H9 (cell line): Measurements from ENCODE around the gene LDLRAD4. TPM values are rescaled to one million over a fixed set of nuclear protein-coding genes. Genes with fewer than 3 reads are reported as not detected.

Experiments
- DNase-seq: peaks from one replicate; pipeline ENCODE4 v3.0.0-alpha.2; 2017
- H2AFZ ChIP-seq: one replicate; pipeline ENCODE4 v1.6.1; 2013; ENCODE audit warnings: mild to moderate bottlenecking, low read length, control low read depth, moderate library complexity
- H2AK5ac ChIP-seq: 2 replicates; pipeline ENCODE4 v1.6.1; 2013; ENCODE audit warnings: low read length, control low read depth, mixed read lengths; ENCODE audit not compliant: insufficient read length
- H2BK120ac ChIP-seq: one replicate; pipeline ENCODE4 v1.6.1; 2013; ENCODE audit warnings: low read depth, mild to moderate bottlenecking, low read length, control low read depth, inconsistent platforms; ENCODE audit not compliant: poor library complexity, severe bottlenecking
- H2BK12ac ChIP-seq: 2 replicates; pipeline ENCODE4 v1.6.1; 2013; ENCODE audit warnings: low read length, control low read depth, mixed read lengths, low read depth; ENCODE audit not compliant: insufficient read length
- H2BK15ac ChIP-seq: 2 replicates; pipeline ENCODE4 v1.6.1; 2013; ENCODE audit warnings: low read depth, low read length, control low read depth
- H2BK20ac ChIP-seq: one replicate; pipeline ENCODE4 v1.6.1; 2013; ENCODE audit warnings: low read depth, mild to moderate bottlenecking, low read length, control low read depth, inconsistent platforms; ENCODE audit not compliant: poor library complexity, severe bottlenecking
- H2BK5ac ChIP-seq: 2 replicates; pipeline ENCODE4 v1.6.1; 2013; ENCODE audit warnings: low read length, control low read depth, mixed read lengths; ENCODE audit not compliant: insufficient read length
- H3K14ac ChIP-seq: 2 replicates; pipeline ENCODE4 v1.6.1; 2013; ENCODE audit warnings: low read length, control low read depth; ENCODE audit not compliant: insufficient read depth
- H3K18ac ChIP-seq: 2 replicates; pipeline ENCODE4 v1.6.1; 2013; ENCODE audit warnings: low read depth, mild to moderate bottlenecking, mixed read lengths, low read length, control low read depth; ENCODE audit not compliant: insufficient read length
- H3K23ac ChIP-seq: 2 replicates; pipeline ENCODE4 v1.6.1; 2013; ENCODE audit warnings: low read length, control low read depth, mixed read lengths, low read depth; ENCODE audit not compliant: insufficient read length
- H3K23me2 ChIP-seq: 2 replicates; pipeline ENCODE4 v1.6.1; 2013; ENCODE audit warnings: low read depth, mild to moderate bottlenecking, mixed read lengths, low read length, control low read depth; ENCODE audit not compliant: insufficient read length, poor library complexity, severe bottlenecking
- H3K27ac ChIP-seq: 2 replicates; pipeline ENCODE4 v1.5.1; 2013; ENCODE audit warnings: low read length, control low read depth, mixed read lengths, low read depth; ENCODE audit not compliant: insufficient read length
- H3K27me3 ChIP-seq: 2 replicates; pipeline ENCODE4 v1.6.1; 2013; ENCODE audit warnings: low read length, control low read depth, inconsistent platforms; ENCODE audit not compliant: insufficient read depth
- H3K4ac ChIP-seq: 2 replicates; pipeline ENCODE4 v1.6.1; 2013; ENCODE audit warnings: low read depth, mild to moderate bottlenecking, control low read depth, inconsistent platforms, low read length, moderate library complexity
- H3K4me1 ChIP-seq: 2 replicates; pipeline ENCODE4 v1.6.1; 2013; ENCODE audit warnings: low read length, control low read depth, inconsistent platforms; ENCODE audit not compliant: insufficient read depth
- H3K4me2 ChIP-seq: 2 replicates; pipeline ENCODE4 v1.6.1; 2013; ENCODE audit warnings: low read length, control low read depth, mixed read lengths; ENCODE audit not compliant: insufficient read length, insufficient read depth
- H3K56ac ChIP-seq: 2 replicates; pipeline ENCODE4 v1.6.1; 2013; ENCODE audit warnings: low read depth, mild to moderate bottlenecking, mixed read lengths, low read length, control low read depth; ENCODE audit not compliant: insufficient read length
- H3K79me1 ChIP-seq: 2 replicates; pipeline ENCODE4 v1.6.1; 2013; ENCODE audit warnings: low read depth, mild to moderate bottlenecking, moderate library complexity, low read length, control low read depth, inconsistent platforms; ENCODE audit not compliant: insufficient read depth, poor library complexity, severe bottlenecking
- H3K79me2 ChIP-seq: 2 replicates; pipeline ENCODE4 v1.6.1; 2013; ENCODE audit warnings: low read length, control low read depth, inconsistent platforms; ENCODE audit not compliant: insufficient read depth
- H3K9ac ChIP-seq: 2 replicates; pipeline ENCODE4 v1.6.1; 2013; ENCODE audit warnings: low read length, control low read depth, mixed read lengths; ENCODE audit not compliant: insufficient read length; ENCODE audit errors: extremely low read depth
- H3K9me3 ChIP-seq: one replicate; pipeline ENCODE4 v1.6.1; 2013; ENCODE audit warnings: low read depth, low read length, inconsistent platforms; ENCODE audit not compliant: control insufficient read depth
- H3T11ph ChIP-seq: one replicate; pipeline ENCODE4 v1.6.1; 2013; ENCODE audit warnings: mild to moderate bottlenecking, low read length, control low read depth, inconsistent platforms
- H4K20me1 ChIP-seq: one replicate; pipeline ENCODE4 v1.6.1; 2013; ENCODE audit not compliant: control insufficient read depth, insufficient read length, insufficient read depth
- H4K5ac ChIP-seq: 2 replicates; pipeline ENCODE4 v1.6.1; 2013; ENCODE audit warnings: low read depth, mild to moderate bottlenecking, mixed read lengths, low read length, control low read depth; ENCODE audit not compliant: insufficient read length
- H4K8ac ChIP-seq: replicated peaks from 2 replicates; pipeline ENCODE4 v1.6.1; 2013; ENCODE audit warnings: low read length, control low read depth, mixed read lengths, low read depth; ENCODE audit not compliant: insufficient read length
- H4K91ac ChIP-seq: 2 replicates; pipeline ENCODE4 v1.6.1; 2013; ENCODE audit warnings: low read depth, mild to moderate bottlenecking, moderate library complexity, mixed read lengths, low read length, control low read depth; ENCODE audit not compliant: insufficient read length
- H3K27ac Mint-ChIP-seq, 3 experiments: 2 replicates in 2 of 3; 3 replicates in 1 of 3; pipeline ENCODE4 v1.8.0; 2020 to 2021; ENCODE audit warnings: mixed read lengths in 3 of 3, mild to moderate bottlenecking in 1 of 3, moderate library complexity in 1 of 3
- H3K27me3 Mint-ChIP-seq: 2 replicates; pipeline ENCODE4 v1.8.0; 2021; ENCODE audit warnings: low read depth, mild to moderate bottlenecking, moderate library complexity, mixed read lengths
- H3K36me3 Mint-ChIP-seq, 3 experiments: 2 replicates in 2 of 3; 3 replicates in 1 of 3; pipeline ENCODE4 v1.8.0; 2020 to 2021; ENCODE audit warnings: low read depth in 3 of 3, mixed read lengths in 3 of 3; ENCODE audit not compliant: insufficient read depth in 1 of 3
- H3K4me1 Mint-ChIP-seq, 2 experiments: 2 replicates each; pipeline ENCODE4 v1.8.0; 2020; ENCODE audit warnings: mixed read lengths in 2 of 2
- H3K4me3 Mint-ChIP-seq, 2 experiments: 2 replicates in 1 of 2; 3 replicates in 1 of 2; pipeline ENCODE4 v1.8.0; 2020 to 2021; ENCODE audit warnings: mild to moderate bottlenecking in 2 of 2, mixed read lengths in 2 of 2, moderate library complexity in 1 of 2
- H3K9me3 Mint-ChIP-seq, 2 experiments: 2 replicates in 1 of 2; 3 replicates in 1 of 2; pipeline ENCODE4 v1.8.0; 2020; ENCODE audit warnings: mild to moderate bottlenecking in 2 of 2, mixed read lengths in 2 of 2, moderate library complexity in 1 of 2
- WGBS: extraction: QIAGEN DNeasy Blood & Tissue Kit; methylation state at CpG from one replicate; pipeline ENCODE4 v1.1.7; 2013; ENCODE audit warnings: missing lambda C conversion rate, low lambda C conversion rate, mixed read lengths; ENCODE audit not compliant: insufficient read length; ENCODE audit errors: extremely low coverage; 5-methylcytosine and 5-hydroxymethylcytosine counted together
- total RNA-seq: library from RNA; stranded (reverse); gene quantifications from 2 replicates; pipeline ENCODE4 v1.2.1, GENCODE V29; 2021
- TF ChIP-seq, protein P1 (sequence below): fragments of 200-600 bp; sonication (generic); conservative IDR thresholded peaks from 3 replicates; pipeline ENCODE4 v1.8.0; 2021; ENCODE audit warnings: antibody characterized with exemption, mild to moderate bottlenecking

Gene LDLRAD4
- total RNA-seq, 1 experiment from 2014 or later: 3.9 TPM

DNA sequence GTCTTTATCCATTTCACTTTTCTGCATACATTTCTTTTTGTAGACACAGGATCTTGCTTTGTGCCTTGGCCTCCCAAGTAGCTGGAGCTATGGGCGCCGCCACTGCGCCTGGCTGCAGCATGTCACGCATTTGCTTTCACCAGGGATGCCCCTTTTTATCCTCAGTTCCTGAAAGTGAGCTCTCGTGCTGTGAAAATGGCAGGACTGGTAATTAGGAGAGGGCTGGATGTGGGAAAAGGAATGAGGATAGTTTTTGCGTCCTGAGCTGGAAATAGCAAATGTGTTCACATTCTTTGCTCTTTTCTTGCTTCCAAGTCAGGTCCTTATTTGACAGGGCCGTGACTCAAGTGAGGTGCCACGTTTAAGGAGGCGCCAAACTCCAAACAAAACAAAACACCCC is 104.6 kb downstream of the LDLRAD4 start:
- Histone ChIP-seq H3K23ac (no peak overlapping the region), H3K9me3 (no peaks in the 10 kb centered on the region), H3K18ac (no peak overlapping the region), H4K91ac (no peak overlapping the region), H4K5ac (no peak overlapping the region), H2BK120ac (no peak overlapping the region), H3K27ac (no peak overlapping the region), H3K79me2 (no peaks in the 10 kb centered on the region), H3K14ac (no peak overlapping the region), H3K9ac (no peak overlapping the region), H4K20me1 (no peaks in the 10 kb centered on the region), H2BK5ac (no peak overlapping the region), H3K56ac (no peak overlapping the region), H4K8ac (no peak overlapping the region), H3K23me2 (no peaks in the 10 kb centered on the region), H3K4ac (no peak overlapping the region), H3K27me3 (no peaks in the 10 kb centered on the region), H3K4me2 (no peak overlapping the region), H2AK5ac (no peak overlapping the region), H3K79me1 (no peaks in the 10 kb centered on the region), H2BK12ac (no peak overlapping the region), H2BK20ac (no peak overlapping the region), H3T11ph (no peak overlapping the region), H2AFZ (no peak overlapping the region), H3K4me1 (no peaks in the 10 kb centered on the region), H2BK15ac (no peak overlapping the region)
- Mint-ChIP-seq H3K4me3 (no peak overlapping the region), H3K4me1 (peaks cover 11 to 24% of the 10 kb centered on the region in 2 experiments), H3K36me3 (peaks cover 3 to 10% (median 3%) of the 10 kb centered on the region in 3 experiments; a peak in 4 of 7 replicates), H3K27ac (no peak overlapping the region), H3K27me3 (peaks cover 3% of the 10 kb centered on the region), H3K9me3 (peaks cover 9 to 10% of the 10 kb centered on the region in 2 experiments; a peak in 3 of 5 replicates)
- TF ChIP-seq, protein P1, sequence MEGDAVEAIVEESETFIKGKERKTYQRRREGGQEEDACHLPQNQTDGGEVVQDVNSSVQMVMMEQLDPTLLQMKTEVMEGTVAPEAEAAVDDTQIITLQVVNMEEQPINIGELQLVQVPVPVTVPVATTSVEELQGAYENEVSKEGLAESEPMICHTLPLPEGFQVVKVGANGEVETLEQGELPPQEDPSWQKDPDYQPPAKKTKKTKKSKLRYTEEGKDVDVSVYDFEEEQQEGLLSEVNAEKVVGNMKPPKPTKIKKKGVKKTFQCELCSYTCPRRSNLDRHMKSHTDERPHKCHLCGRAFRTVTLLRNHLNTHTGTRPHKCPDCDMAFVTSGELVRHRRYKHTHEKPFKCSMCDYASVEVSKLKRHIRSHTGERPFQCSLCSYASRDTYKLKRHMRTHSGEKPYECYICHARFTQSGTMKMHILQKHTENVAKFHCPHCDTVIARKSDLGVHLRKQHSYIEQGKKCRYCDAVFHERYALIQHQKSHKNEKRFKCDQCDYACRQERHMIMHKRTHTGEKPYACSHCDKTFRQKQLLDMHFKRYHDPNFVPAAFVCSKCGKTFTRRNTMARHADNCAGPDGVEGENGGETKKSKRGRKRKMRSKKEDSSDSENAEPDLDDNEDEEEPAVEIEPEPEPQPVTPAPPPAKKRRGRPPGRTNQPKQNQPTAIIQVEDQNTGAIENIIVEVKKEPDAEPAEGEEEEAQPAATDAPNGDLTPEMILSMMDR: no peak
- DNase-seq: no peak
- no CpG with 5 or more reads among the region's 9 CpGs for WGBS
